OCI-LY3 (cell line): ENCODE measurements around the gene ZYG11B.

ENCODE experiments used
- CTCF ChIP-seq: fragments of 200-600, 300-600 bp; sonication (generic); IDR thresholded peaks from 2 replicates; pipeline ENCODE4 v1.5.1; 2014; ENCODE audit warnings: antibody characterized with exemption, low read length, low read depth
- EZH2phosphoT487 ChIP-seq: fragments of 200-600 bp; shearing (Covaris generic); IDR thresholded peaks from 2 replicates; pipeline ENCODE4 v1.6.1; 2018; ENCODE audit warnings: antibody characterized with exemption, mixed run types, low read depth

GRCh38 chr1:52697795-52698674 is 28.2 kb upstream of the ZYG11B start, which contains the start of gene COA7:
- TF ChIP-seq CTCF (no peak), EZH2phosphoT487 (no peak)
